Spinal cord (tissue), 10 donors: Measurements from ENCODE around the gene ADK. TPM values are rescaled to one million over a fixed set of nuclear protein-coding genes. Genes with fewer than 3 reads are reported as not detected.
"Not testable (repeated sequence)": the region's sequence is repeated elsewhere in the genome, so short reads cannot be mapped to it uniquely, and the experiment has no call there.

Source experiments
- DNase-seq, 6 donors: peaks; one replicate each; pipeline versions ENCODE4 v3.0.0 to v3.0.0-alpha.2; 2013 to 2015; ENCODE audit warnings: low spot score in 6 of 6, low read depth in 4 of 6
- H3K27ac ChIP-seq: one replicate; pipeline ENCODE4 v1.5.1; 2013; ENCODE audit warnings: low read depth, low read length, control low read depth
- H3K27me3 ChIP-seq: one replicate; pipeline ENCODE4 v1.6.1; 2013; ENCODE audit warnings: low read length; ENCODE audit not compliant: control insufficient read depth, insufficient read depth
- H3K36me3 ChIP-seq: one replicate; pipeline ENCODE4 v1.6.1; 2013; ENCODE audit warnings: low read length; ENCODE audit not compliant: control insufficient read depth, insufficient read depth
- H3K4me1 ChIP-seq: one replicate; pipeline ENCODE4 v1.6.1; 2013; ENCODE audit warnings: low read length; ENCODE audit not compliant: control insufficient read depth, insufficient read depth
- H3K4me3 ChIP-seq: one replicate; pipeline ENCODE4 v1.5.1; 2013; ENCODE audit warnings: low read depth, low read length, control low read depth
- H3K9me3 ChIP-seq: one replicate; pipeline ENCODE4 v1.6.1; 2013; ENCODE audit warnings: low read length; ENCODE audit not compliant: control insufficient read depth, insufficient read depth
- WGBS: methylation state at CpG from one replicate; pipeline ENCODE4 v1.1.5; 2013; ENCODE audit warnings: missing lambda C conversion rate; ENCODE audit not compliant: insufficient coverage; 5-methylcytosine and 5-hydroxymethylcytosine counted together
- polyA plus RNA-seq, 2 donors: library from polyadenylated mRNA; unstranded; fragments of 120-200 nt; gene quantifications; one replicate each; pipeline ENCODE4 v1.2.1, GENCODE V29; 2013; ENCODE audit not compliant: insufficient read length in 2 of 2
- total RNA-seq, 2 donors: library from RNA; depleted of rRNA in 1 of 2; stranded (reverse); fragments of 120-200 nt in 1 of 2; fragments of >200 nt in 1 of 2; gene quantifications; one replicate each; pipeline versions ENCODE4 v1.2.3 to v1.2.4, GENCODE V29; 2013 to 2014
- donor health status: healthy.

ADK gene
- total and polyA plus RNA-seq, 4 donors: 46.9 to 58.9 (median 51.1) TPM

DNA sequence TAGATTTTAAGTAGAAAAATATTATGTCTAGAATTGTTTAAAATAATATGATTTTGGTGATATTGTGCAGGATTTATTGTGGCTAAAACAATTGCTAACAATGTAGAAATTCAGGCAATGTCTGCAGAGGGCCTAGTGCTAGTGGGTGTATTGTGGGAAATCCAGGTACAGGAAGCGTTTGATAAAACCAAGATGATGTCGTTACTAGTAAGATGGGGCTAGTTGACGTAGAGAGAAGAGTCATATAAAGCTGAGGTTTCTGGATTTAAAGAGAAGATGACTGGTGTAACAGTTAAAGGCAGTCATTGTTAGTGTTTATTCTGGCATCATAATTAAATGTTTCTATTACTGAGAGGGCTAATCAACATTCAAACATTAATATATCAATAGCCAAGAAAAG is 43.5 kb downstream of the ADK start:
- no peaks in the 10 kb centered on the region for H3K27me3 ChIP-seq
- H3K9me3 ChIP-seq: no peaks in the 10 kb centered on the region
- H3K4me3 ChIP-seq: no peak overlapping the region
- H3K27ac ChIP-seq: no peak overlapping the region
- no peaks in the 10 kb centered on the region for H3K4me1 ChIP-seq
- no peak for DNase-seq
- WGBS: 83% methylated on average over 2 of the region's 3 CpGs
- no peaks in the 10 kb centered on the region for H3K36me3 ChIP-seq

DNA sequence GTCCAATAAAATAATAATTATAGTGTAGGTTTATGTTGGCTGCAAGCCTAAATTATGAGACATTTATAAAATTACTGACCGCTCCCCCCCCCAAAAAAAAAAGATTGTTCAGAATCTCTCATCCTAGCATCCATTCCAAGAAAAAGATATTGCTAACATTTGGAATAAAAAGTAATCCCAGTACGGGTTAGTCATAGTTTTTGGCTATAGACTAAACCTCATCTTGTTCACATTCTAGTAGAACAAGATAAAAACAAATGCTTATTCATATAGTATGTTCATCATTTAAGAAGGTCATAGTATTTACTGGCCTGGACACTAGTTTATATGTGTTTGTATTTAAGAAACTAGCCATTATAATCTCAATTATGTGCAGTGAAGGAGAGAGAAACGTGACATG is 44.0 kb downstream of the ADK start:
- no peak for DNase-seq
- H3K27me3 ChIP-seq: no peaks in the 10 kb centered on the region
- no CpG with 5 or more reads among the region's 3 CpGs for WGBS
- no peaks in the 10 kb centered on the region for H3K4me1 ChIP-seq
- no peaks in the 10 kb centered on the region for H3K36me3 ChIP-seq
- H3K27ac ChIP-seq: no peak overlapping the region
- H3K4me3 ChIP-seq: no peak overlapping the region
- H3K9me3 ChIP-seq: no peaks in the 10 kb centered on the region

DNA sequence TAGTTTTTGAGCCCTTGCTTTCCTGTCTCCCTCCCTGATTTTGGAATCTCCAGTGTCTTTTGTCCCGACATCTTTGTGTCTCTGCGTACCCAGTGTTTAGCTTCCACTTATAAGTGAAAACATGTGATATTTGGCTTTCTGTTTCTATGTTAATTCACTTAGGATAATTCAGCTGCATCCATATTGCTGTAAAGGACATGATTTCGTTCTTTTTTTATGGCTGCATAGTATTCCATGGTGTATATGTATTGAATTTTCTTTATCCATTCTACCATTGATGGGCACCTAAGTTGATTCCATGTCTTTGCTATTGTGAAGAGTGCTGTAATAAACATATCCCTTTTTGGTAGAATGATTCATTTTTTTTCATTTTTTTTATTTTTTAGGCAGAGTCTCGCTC is 48.3 kb downstream of the ADK start:
- Histone ChIP-seq H3K27me3 (no peaks in the 10 kb centered on the region), H3K4me3 (no peak overlapping the region), H3K27ac (no peak overlapping the region), H3K4me1 (no peaks in the 10 kb centered on the region), H3K9me3 (no peaks in the 10 kb centered on the region), H3K36me3 (no peaks in the 10 kb centered on the region)
- no peak for DNase-seq
- WGBS: 100% methylated on average over 1 of the region's 4 CpGs

DNA sequence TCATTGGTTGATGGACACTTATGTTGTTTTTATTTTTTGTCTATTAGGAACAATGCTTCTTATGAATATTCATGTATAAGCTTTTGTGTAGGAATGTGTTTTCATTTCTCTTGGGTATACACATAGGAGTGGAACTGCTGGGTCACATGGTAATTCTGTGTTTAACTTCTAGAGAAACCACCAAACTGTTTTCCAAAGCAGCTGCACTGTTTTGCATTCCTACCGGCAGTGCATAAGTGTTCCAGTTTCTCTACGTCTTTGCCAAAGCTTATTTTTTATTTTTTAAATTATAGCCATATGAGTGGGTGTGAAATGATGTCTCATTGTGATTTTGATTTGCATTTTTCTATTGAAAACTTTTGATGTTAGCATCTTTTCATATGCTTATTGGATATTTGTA is 51.3 kb downstream of the ADK start:
- no peaks in the 10 kb centered on the region for H3K4me1 ChIP-seq
- no peaks in the 10 kb centered on the region for H3K9me3 ChIP-seq
- WGBS: no CpG with 5 or more reads among the region's 2 CpGs
- peaks cover 3% of the 10 kb centered on the region for H3K36me3 ChIP-seq
- no peak overlapping the region for H3K27ac ChIP-seq
- no peaks in the 10 kb centered on the region for H3K27me3 ChIP-seq
- peak in 1 of 6 donors; percentile 20 for DNase-seq
- no peak overlapping the region for H3K4me3 ChIP-seq

DNA sequence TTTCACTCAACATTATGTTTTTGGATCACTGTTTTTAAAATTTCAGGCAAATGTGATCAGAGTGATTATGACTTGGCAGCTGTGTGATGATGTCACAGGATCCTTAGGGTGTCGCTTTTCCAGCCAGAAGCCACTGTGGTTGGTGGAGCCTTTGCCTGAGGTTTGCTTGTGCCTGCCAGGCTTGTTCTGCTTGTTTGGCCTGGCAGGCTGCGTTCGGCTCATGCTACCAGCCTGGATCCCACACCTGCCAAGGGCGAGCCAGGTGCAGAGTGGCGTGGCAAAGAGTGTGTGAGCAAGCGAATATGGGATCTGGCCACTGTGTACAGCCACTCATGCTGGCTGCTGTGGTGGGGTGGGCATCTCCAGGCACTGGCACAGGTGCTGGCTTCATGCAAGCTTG is 55.7 kb downstream of the ADK start:
- DNase-seq: peak in 1 of 6 donors; percentile 64
- Histone ChIP-seq H3K9me3 (peaks cover 2% of the 10 kb centered on the region), H3K36me3 (peaks cover 3% of the 10 kb centered on the region), H3K27ac (no peak overlapping the region), H3K4me1 (peaks cover 7% of the 10 kb centered on the region), H3K27me3 (no peaks in the 10 kb centered on the region), H3K4me3 (no peak overlapping the region)
- 88% methylated on average over 6 of the region's 6 CpGs for WGBS

DNA sequence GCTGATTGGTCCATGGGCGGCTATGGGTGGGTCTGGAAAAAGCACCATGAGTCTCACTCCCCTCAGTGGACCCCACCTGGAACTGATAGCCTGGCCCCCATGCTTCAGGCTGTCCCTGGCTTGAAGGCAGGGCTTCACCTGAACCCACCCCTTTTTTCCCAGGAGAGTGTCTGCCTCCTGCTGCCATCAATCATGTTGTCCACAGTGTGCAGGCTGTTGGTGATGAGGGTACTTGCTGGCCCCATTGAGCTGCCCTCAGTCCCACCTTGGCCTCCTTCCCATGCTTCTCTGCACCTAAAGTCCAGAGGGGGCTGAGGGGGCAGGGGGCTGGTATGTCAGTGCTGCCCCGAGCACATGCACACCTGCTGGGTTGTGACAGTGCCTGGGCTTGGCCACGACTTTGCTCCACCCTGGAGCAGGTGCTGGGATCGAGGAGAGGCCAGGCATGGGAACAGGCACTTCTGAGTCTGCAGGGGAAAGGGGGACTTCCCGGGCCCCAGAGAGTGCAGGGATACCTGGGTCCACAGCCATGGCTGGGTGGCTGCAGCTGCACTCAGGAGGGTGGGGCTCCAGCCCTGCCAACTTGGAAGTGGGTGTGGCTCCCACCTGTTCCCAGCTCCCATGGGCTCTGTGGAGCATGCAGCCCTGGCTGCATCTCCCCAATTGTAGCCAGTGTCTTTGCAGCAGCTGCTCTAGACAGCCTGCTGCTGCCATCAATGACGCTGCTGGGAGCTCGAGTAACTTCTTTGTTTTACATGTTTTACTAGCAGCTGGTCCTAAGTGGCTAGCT is 56.9 kb downstream of the ADK start:
- DNase-seq: peak in 3 of 6 donors; percentile 4 to 62 (median 35)
- Histone ChIP-seq H3K36me3 (peaks cover 3% of the 10 kb centered on the region), H3K4me3 (no peak overlapping the region), H3K27me3 (no peaks in the 10 kb centered on the region), H3K4me1 (peaks cover 7% of the 10 kb centered on the region), H3K27ac (no peak overlapping the region), H3K9me3 (peaks cover 2% of the 10 kb centered on the region)
- 55% methylated on average over 6 of the region's 7 CpGs for WGBS

DNA sequence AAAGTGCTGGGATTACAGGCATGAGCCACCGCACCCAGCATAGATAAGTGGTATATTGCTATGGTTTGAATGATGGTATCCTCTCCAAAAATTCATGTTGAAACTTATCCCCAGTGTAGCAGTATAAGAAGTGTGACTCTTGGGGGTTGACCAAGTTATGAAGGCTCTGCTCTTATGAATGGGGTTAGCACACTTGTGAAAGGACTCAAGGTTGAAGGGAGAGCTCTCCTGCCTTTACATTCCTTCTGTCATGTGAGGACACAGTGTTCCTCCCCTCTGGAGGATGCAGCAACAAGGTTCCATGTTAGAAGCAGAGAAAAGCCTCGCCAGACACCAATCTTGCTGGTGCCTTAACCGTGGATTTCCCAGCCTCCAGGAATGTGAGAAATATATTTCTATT is 58.0 kb downstream of the ADK start:
- peaks cover 3% of the 10 kb centered on the region for H3K36me3 ChIP-seq
- H3K27ac ChIP-seq: no peak overlapping the region
- H3K4me1 ChIP-seq: peaks cover 7% of the 10 kb centered on the region
- H3K4me3 ChIP-seq: no peak overlapping the region
- H3K27me3 ChIP-seq: no peaks in the 10 kb centered on the region
- no peak for DNase-seq
- H3K9me3 ChIP-seq: peaks cover 2% of the 10 kb centered on the region
- WGBS: no CpG with 5 or more reads among the region's 3 CpGs

GRCh38 chr10:74213019-74213418 is 62.0 kb downstream of the ADK start:
- no peak for DNase-seq
- Histone ChIP-seq H3K9me3 (peaks cover 2% of the 10 kb centered on the region), H3K27ac (no peak overlapping the region), H3K36me3 (no peaks in the 10 kb centered on the region), H3K4me1 (peaks cover 3% of the 10 kb centered on the region), H3K4me3 (no peak overlapping the region), H3K27me3 (no peaks in the 10 kb centered on the region)
- no CpG with 5 or more reads among the region's 2 CpGs for WGBS

DNA sequence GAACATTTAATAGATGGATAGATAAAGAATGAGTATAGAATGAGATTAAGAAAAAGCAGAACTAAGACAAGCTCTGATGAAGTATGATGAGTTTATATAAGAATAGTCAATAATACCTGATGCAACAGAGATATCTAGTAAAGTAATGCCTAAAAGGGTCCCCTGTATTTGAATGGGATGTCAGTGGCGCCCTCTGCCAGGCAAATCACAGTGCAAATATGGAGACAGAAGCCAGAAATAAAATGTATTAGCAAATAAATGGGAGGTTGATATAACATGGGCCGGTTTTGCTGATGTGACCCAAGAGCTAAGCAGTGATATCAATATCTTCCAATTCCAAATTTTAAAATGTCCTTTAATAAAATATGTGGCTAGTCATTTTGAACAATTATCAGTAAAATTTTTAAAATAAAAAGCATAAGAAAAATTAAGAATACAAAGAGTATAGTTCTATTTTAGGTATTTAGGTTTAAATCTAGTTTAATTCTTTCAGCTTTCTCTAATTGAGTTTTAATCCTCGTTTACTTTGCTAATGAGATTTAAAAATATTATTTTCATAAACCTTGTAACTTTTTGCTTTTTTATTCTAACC is 62.6 kb downstream of the ADK start:
- Histone ChIP-seq H3K9me3 (peaks cover 2% of the 10 kb centered on the region), H3K4me3 (no peak overlapping the region), H3K4me1 (no peaks in the 10 kb centered on the region), H3K36me3 (no peaks in the 10 kb centered on the region), H3K27me3 (no peaks in the 10 kb centered on the region), H3K27ac (no peak overlapping the region)
- peak in 2 of 6 donors; percentile 34 to 45 for DNase-seq
- WGBS: 80% methylated on average over 1 of the region's 3 CpGs

- WGBS: 98% methylated on average over 13 of the region's 13 CpGs
- not testable (repeated sequence) for H3K9me3 ChIP-seq, H3K27me3 ChIP-seq, H3K4me1 ChIP-seq, DNase-seq, H3K36me3 ChIP-seq, H3K27ac ChIP-seq, H3K4me3 ChIP-seq
Measured at GRCh38 chr10:74217110-74217509, 66.1 kb downstream of the ADK start.
